HG02610 (cell line): ENCODE measurements around the gene VIPR2.
"Not testable (repeated sequence)": the region's sequence is repeated elsewhere in the genome, so short reads cannot be mapped to it uniquely, and the experiment has no call there.

Experiments used
- ATAC-seq: cut with Tn5 transposase; IDR thresholded peaks from one replicate; pipeline ENCODE4 v1.9.1; 2021; ENCODE audit warnings: mild to moderate bottlenecking, moderate library complexity; ENCODE audit not compliant: unreplicated experiment

The VIPR2 gene

GRCh38 chr7:159140170-159140910 is 4.3 kb downstream of the VIPR2 start:
- no peak for ATAC-seq

- ATAC-seq: no peak
Measured at GRCh38 chr7:159139639-159140038, 5.0 kb downstream of the VIPR2 start.

GRCh38 chr7:159139202-159139601 is 5.5 kb downstream of the VIPR2 start:
- no peak for ATAC-seq

GRCh38 chr7:159138508-159138907 is 6.2 kb downstream of the VIPR2 start:
- ATAC-seq: no peak

- no peak for ATAC-seq
Measured at GRCh38 chr7:159137906-159138305, 6.8 kb downstream of the VIPR2 start.

GRCh38 chr7:159136846-159137245 is 7.8 kb downstream of the VIPR2 start:
- ATAC-seq: no peak

GRCh38 chr7:159136442-159136841 is 8.2 kb downstream of the VIPR2 start:
- ATAC-seq: no peak

GRCh38 chr7:159136013-159136412 is 8.7 kb downstream of the VIPR2 start:
- ATAC-seq: no peak

- ATAC-seq: not testable (repeated sequence)
Measured at GRCh38 chr7:159132670-159133443, 11.8 kb downstream of the VIPR2 start.

GRCh38 chr7:159130820-159131219 is 13.8 kb downstream of the VIPR2 start:
- ATAC-seq: no peak

- ATAC-seq: no peak
Measured at GRCh38 chr7:159130199-159130775, 14.4 kb downstream of the VIPR2 start.

- no peak for ATAC-seq
Measured at GRCh38 chr7:159128767-159129166, 15.9 kb downstream of the VIPR2 start.

- no peak for ATAC-seq
Measured at GRCh38 chr7:159127691-159128642, 16.7 kb downstream of the VIPR2 start.

- ATAC-seq: no peak
Measured at GRCh38 chr7:159126311-159127260, 18.1 kb downstream of the VIPR2 start.

- ATAC-seq: no peak
Measured at GRCh38 chr7:159125955-159126270, 18.8 kb downstream of the VIPR2 start.

GRCh38 chr7:159125104-159125954 is 19.3 kb downstream of the VIPR2 start:
- ATAC-seq: no peak

GRCh38 chr7:159123793-159124192 is 20.9 kb downstream of the VIPR2 start:
- ATAC-seq: not testable (repeated sequence)

- not testable (repeated sequence) for ATAC-seq
Measured at GRCh38 chr7:159123294-159123693, 21.4 kb downstream of the VIPR2 start.

- no peak for ATAC-seq
Measured at GRCh38 chr7:159122276-159122675, 22.4 kb downstream of the VIPR2 start.
